ENCODE results near the gene CDC20.

Gene CDC20

DNA sequence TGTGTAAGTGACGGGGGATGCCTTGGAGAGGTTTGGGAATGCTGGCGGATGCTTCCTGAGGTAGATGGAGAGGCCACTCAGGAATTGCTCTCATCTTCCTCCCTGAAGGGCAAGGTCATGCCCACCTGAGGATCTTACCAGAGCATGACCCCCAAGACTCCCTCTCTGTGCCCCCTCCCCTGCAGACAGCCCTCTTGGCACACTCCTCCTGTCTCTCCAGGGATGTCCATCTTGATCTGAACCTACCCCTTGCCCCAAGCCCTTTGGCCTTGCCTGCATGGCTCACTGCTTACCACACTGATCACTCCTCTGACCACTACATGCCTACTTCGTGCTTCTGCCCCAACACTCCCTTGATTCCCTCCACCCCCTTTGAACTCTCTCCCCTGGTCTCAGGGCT, 39.0 kb upstream of the CDC20 start:
- Mint-ChIP-seq H3K4me3 (no peak overlapping the region), H3K27me3 (no peaks in the 10 kb centered on the region), H3K4me1 (ENCODE audit: low read depth) (no peaks in the 10 kb centered on the region), H3K36me3 (peaks cover 5% of the 10 kb centered on the region), H3K27ac (no peak overlapping the region), H3K9me3 (ENCODE audit: low read depth) (peaks cover 6% of the 10 kb centered on the region)

DNA sequence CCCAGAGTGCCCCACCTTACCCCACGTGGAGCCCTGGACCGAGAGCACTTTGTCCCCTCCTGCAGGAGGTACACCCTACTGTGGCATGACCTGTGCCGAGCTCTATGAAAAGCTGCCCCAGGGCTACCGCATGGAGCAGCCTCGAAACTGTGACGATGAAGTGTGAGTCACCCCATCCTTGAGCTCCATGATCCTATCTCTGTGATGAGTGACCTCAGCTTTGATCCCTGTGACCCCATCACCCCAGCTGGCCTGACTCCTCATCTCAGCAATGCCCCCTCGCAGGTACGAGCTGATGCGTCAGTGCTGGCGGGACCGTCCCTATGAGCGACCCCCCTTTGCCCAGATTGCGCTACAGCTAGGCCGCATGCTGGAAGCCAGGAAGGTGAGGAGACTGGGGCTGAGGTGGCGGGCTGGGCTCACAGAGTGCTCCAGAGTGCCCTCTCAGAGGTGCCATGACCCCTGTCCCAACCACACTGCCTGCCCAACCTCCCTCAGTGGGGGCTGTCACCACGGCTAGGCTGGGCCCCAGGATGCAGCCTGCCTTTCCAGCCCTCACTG, 37.4 kb upstream of the CDC20 start:
- Mint-ChIP-seq H3K4me1 (ENCODE audit: low read depth) (no peaks in the 10 kb centered on the region), H3K27ac (no peak overlapping the region), H3K4me3 (no peak overlapping the region), H3K9me3 (ENCODE audit: low read depth) (peaks cover 12% of the 10 kb centered on the region), H3K27me3 (no peaks in the 10 kb centered on the region), H3K36me3 (peaks cover 10% of the 10 kb centered on the region)

DNA sequence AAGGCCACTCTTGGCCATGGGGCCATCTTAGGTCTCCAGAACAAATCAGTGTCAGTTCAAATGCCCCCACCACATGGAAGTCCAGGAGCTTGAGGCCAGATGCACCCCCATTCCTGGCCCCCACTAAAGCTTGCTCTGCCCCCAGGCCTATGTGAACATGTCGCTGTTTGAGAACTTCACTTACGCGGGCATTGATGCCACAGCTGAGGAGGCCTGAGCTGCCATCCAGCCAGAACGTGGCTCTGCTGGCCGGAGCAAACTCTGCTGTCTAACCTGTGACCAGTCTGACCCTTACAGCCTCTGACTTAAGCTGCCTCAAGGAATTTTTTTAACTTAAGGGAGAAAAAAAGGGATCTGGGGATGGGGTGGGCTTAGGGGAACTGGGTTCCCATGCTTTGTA, 36.3 kb upstream of the CDC20 start:
- Mint-ChIP-seq H3K4me3 (no peak overlapping the region), H3K9me3 (ENCODE audit: low read depth) (peaks cover 12% of the 10 kb centered on the region), H3K27me3 (no peaks in the 10 kb centered on the region), H3K27ac (no peak overlapping the region), H3K36me3 (peaks cover 10% of the 10 kb centered on the region), H3K4me1 (ENCODE audit: low read depth) (peaks cover 7% of the 10 kb centered on the region)

DNA sequence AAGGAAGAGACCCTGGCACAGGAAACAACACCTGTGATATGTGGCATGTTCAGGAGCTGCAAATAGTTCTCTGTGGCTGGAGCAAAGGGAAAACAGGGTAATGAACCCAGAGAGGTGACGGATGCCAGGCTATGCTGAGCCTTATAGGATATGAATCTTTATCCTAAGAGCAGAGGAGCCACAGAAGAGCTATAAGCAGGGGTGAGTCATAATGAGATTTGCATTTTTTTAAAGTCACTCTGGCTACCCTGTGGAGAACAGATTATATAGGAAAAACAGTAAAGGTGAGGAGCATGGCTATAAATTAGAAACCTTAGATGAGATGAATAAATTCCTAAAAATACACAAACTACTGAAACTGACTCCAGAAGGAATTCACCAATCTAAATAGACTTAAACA, 34.0 kb upstream of the CDC20 start:
- Mint-ChIP-seq H3K4me1 (ENCODE audit: low read depth) (peaks cover 13% of the 10 kb centered on the region), H3K27ac (no peak overlapping the region), H3K27me3 (no peaks in the 10 kb centered on the region), H3K9me3 (ENCODE audit: low read depth) (peaks cover 12% of the 10 kb centered on the region), H3K4me3 (no peak overlapping the region), H3K36me3 (peaks cover 14% of the 10 kb centered on the region)

DNA sequence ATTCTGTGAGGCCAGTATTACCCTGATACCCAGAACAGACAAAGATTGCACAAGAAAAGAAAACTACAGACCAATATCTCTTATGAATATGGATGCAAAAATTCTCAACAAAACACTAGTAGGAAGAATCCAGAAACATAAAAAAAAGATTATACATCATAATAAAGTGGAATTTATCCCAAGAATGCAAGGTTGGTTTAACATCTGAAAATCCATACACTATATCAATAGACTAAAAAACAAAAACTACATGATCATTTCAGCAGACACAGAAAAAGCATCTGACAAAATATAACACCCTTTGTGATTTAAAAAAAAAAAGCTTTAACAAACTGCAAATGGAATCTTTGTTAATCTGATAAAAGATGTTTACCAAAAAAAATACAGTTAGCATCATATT, 33.4 kb upstream of the CDC20 start:
- Mint-ChIP-seq H3K9me3 (ENCODE audit: low read depth) (peaks cover 12% of the 10 kb centered on the region), H3K4me1 (ENCODE audit: low read depth) (peaks cover 17% of the 10 kb centered on the region), H3K27ac (no peak overlapping the region), H3K4me3 (no peak overlapping the region), H3K36me3 (peaks cover 14% of the 10 kb centered on the region), H3K27me3 (no peaks in the 10 kb centered on the region)

DNA sequence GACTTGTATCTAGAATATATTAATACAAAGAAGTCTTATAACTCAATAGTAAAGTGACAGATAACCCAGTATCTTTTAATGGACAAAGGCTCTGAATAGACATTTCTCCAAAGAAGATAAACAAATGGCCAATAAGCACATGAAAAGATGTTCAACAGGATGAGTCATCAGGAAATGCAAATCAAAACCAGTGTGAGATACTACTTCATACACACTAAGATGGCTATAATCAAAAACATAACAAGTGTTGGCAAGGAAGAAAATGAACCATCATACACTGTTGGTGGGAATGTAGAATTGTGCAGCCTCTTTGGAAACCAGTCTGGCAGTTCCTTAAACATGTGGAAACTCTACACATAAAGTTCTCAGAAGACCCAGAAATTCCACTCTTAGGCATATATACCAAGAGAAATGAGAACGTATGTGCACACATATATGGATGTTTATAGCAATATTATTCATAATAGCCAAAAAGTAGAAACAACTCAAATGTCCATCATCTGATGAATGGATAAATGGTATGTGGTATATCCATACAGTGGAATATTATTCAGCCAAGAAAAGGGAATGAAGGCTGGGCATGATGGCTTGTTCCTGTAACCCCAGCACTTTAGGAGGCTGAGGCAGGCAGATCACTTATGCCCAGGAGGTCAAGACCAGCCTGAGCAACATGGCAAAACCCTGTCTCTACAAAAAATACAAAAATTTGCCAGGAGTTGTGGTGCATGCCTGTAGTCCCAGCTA, 31.1 kb upstream of the CDC20 start:
- Mint-ChIP-seq H3K27ac (no peak overlapping the region), H3K27me3 (no peaks in the 10 kb centered on the region), H3K36me3 (peaks cover 14% of the 10 kb centered on the region), H3K4me1 (ENCODE audit: low read depth) (peaks cover 19% of the 10 kb centered on the region), H3K4me3 (no peak overlapping the region), H3K9me3 (ENCODE audit: low read depth) (peaks cover 12% of the 10 kb centered on the region)

DNA sequence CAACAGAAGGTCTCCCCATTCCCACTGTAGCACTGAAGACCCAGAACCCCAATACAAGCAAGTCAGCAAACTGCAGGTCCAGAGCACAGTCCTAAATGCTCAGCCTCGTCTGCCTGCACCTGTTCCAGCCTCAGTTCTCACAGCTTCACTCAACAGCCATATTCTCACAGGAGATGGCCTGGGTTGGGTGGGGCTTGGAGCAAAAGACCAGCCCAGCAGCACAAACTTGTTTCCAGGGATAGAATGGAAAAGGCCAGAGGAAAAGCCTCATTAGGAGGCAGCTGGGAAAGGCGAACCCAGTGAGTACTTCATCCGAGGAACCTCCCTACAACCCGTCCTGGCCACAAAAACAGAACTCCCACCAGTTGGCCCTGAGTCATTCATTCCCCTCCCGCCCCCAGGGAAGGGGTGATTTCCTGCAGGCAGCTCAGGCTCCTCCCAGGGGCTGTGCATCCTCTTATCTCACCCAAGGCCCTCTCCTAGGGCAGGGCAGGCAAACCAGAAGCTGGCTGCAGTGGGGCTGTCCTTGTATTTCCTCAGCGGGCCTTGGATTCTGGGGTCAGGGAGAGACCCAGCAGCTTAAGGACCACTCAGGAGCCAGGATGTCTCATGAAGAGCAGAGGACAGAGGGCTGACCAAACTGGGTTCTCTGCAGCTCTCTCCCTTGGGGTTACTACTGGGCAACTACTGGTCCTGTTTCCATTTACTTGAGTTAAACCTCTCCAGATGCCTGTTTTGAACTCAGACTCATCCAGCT, 28.6 kb upstream of the CDC20 start:
- Mint-ChIP-seq H3K4me1 (ENCODE audit: low read depth) (peaks cover 19% of the 10 kb centered on the region), H3K4me3 (no peak overlapping the region), H3K9me3 (ENCODE audit: low read depth) (peaks cover 2% of the 10 kb centered on the region), H3K36me3 (peaks cover 6% of the 10 kb centered on the region), H3K27me3 (no peaks in the 10 kb centered on the region), H3K27ac (no peak overlapping the region)

DNA sequence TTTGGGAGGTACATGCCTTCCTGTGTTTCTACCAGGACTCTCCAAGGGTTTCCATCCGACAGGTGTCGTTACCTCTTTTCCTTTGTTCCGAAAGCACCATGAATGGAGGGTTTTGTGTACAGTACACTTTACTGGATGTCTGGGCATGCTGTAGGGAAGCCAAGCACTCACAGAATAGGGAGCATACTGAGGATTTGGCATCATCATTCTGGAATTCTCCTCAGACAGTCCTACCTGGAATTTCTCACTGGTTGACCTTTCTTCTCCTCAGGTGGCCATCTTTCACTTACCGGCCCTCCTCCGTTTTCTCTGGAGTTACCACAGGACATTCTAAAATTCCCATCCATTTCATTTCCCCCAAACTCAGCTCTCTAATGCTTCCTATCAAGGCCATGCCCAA, 27.1 kb upstream of the CDC20 start:
- Mint-ChIP-seq H3K9me3 (ENCODE audit: low read depth) (no peaks in the 10 kb centered on the region), H3K36me3 (peaks cover 5% of the 10 kb centered on the region), H3K4me3 (no peak overlapping the region), H3K27ac (no peak overlapping the region), H3K4me1 (ENCODE audit: low read depth) (peaks cover 19% of the 10 kb centered on the region), H3K27me3 (no peaks in the 10 kb centered on the region)

DNA sequence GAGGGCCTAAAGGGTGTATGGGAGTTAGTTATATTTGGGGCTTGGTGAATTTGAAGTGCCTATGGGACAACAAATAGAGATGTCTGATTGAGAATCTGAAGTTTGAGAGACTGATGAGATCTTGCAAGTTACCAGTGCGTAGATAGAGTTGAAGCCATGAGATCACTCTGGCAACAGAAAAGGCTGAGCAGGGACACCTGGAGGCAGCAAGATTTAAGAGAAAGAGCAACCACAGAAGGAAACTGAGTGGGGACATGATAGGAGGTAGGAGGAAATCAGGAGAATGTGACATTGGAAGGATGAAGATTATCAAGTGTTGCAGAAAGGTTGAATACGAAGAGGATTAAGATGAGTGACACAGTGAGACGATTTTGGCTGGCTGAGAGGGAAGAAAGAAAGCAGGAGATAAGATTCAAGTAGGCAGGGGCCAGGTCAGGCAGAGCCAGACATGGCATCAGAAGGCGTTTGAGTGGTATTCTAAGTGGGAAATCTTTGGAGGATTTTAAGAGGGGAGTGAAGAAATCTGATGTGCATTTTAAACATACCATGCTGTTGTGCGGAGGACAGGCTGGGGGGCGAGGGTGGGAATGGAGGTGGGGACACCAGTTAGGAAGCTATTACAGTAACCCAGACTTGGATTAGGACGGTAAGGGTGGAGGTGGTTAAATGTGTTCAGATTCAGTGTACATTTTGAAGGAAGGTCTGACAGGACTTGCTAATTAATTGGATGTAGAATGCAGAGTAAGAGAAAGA, 24.2 kb upstream of the CDC20 start:
- H3K4me3 Mint-ChIP-seq: no peak overlapping the region
- peaks cover 6% of the 10 kb centered on the region for H3K4me1 Mint-ChIP-seq (ENCODE audit: low read depth)
- no peak overlapping the region for H3K27ac Mint-ChIP-seq
- no peaks in the 10 kb centered on the region for H3K9me3 Mint-ChIP-seq (ENCODE audit: low read depth)
- H3K36me3 Mint-ChIP-seq: no peaks in the 10 kb centered on the region
- no peaks in the 10 kb centered on the region for H3K27me3 Mint-ChIP-seq

DNA sequence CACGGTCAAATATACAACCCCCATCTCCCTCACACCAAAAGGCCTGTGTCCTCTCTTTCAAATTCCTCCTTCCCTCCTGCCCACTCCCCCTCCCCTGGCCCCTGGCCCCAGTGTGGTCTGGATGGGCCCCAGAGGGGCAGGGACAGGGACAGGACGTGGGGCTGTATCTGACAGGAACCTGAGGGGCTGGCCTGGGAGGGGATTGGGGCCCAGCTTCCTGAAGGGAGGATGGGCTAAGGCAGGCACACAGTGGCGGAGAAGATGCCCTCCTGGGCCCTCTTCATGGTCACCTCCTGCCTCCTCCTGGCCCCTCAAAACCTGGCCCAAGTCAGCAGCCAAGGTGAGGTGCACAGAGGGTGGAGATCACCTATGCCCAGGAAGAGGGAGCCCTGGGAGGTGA, 21.2 kb upstream of the CDC20 start, which contains the start of gene MPL:
Gene MPL (plus strand): TSS at position 231 of the 400 bp plus-strand sequence. CDS start 31 bp downstream, at position 262.
- Mint-ChIP-seq H3K4me3 (no peak within 1 kb of the TSS), H3K27ac (no peak within 1 kb of the TSS), H3K4me1 (ENCODE audit: low read depth) (no peaks in the 10 kb centered on the region), H3K27me3 (no peaks in the 10 kb centered on the region), H3K9me3 (ENCODE audit: low read depth) (no peaks in the 10 kb centered on the region), H3K36me3 (no peaks in the 10 kb centered on the region)

DNA sequence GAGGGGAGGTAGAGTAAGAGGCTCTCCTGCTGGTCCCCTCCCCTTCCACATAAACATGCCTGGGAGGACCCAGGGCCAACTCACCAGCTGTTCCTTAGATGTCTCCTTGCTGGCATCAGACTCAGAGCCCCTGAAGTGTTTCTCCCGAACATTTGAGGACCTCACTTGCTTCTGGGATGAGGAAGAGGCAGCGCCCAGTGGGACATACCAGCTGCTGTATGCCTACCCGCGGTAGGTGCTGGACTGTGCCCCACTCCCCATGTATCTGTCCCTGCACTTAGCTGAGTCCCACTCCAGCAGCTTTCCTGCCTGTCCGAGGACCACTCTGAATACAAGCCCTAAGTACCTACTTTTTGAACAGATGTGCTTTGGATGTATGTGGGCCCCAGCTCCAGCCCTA, 20.8 kb upstream of the CDC20 start:
- Mint-ChIP-seq H3K9me3 (ENCODE audit: low read depth) (no peaks in the 10 kb centered on the region), H3K36me3 (no peaks in the 10 kb centered on the region), H3K27ac (no peak overlapping the region)

DNA sequence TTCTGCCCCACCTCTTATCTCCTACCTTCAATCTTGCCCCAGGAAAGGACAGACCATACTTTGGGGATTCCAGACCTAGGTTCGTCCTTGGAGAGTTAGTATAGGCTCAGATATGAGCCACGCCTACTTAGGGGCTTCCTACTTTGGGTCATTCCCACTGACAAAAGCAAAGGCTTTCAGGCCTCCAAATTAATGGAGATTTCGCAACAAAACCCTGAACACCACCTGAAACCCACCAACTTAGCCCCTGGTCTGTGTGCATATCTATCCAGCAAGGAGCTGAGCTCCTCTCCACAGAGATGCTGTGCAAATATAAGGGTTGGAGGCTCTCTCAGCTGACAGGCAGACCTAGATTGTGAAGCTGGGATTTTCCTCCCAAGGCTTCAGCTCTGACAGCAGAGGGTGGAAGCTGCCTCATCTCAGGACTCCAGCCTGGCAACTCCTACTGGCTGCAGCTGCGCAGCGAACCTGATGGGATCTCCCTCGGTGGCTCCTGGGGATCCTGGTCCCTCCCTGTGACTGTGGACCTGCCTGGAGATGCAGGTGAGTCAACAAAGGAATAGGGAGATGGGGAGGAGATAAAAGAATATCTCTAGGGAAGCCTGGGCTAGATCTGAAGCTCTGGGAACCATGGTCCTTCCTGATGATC, 19.1 kb upstream of the CDC20 start:
- Mint-ChIP-seq H3K27ac (no peak overlapping the region), H3K27me3 (no peaks in the 10 kb centered on the region), H3K4me1 (ENCODE audit: low read depth) (no peaks in the 10 kb centered on the region), H3K36me3 (no peaks in the 10 kb centered on the region), H3K4me3 (no peak overlapping the region), H3K9me3 (ENCODE audit: low read depth) (no peaks in the 10 kb centered on the region)

More for the DNA sequence above, 20.8 kb upstream of the CDC20 start:
- Mint-ChIP-seq H3K27me3 (no peaks in the 10 kb centered on the region), H3K4me1 (ENCODE audit: low read depth) (no peaks in the 10 kb centered on the region), H3K4me3 (no peak overlapping the region)

DNA sequence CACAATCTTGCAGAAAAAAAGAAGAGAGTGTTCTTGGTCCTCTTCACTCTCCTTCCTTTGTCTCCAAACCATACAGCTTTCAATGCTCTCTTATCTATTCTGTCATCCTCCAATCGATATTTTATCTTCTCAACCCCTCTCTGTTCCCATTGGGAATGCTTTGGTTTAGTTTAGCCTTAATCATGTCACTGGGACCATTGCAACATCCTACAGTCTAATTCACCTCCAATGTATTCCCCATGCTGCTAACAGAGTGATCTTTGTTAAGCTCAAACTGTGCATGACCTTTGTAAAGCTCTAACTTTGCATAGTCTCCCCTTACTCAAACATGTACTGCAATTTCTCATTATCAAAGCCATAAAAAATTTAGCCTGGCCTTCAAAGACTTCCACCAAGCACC, 18.2 kb upstream of the CDC20 start:
- Mint-ChIP-seq H3K27ac (no peak overlapping the region), H3K4me3 (no peak overlapping the region), H3K9me3 (ENCODE audit: low read depth) (no peaks in the 10 kb centered on the region), H3K36me3 (no peaks in the 10 kb centered on the region), H3K4me1 (ENCODE audit: low read depth) (no peaks in the 10 kb centered on the region), H3K27me3 (no peaks in the 10 kb centered on the region)

DNA sequence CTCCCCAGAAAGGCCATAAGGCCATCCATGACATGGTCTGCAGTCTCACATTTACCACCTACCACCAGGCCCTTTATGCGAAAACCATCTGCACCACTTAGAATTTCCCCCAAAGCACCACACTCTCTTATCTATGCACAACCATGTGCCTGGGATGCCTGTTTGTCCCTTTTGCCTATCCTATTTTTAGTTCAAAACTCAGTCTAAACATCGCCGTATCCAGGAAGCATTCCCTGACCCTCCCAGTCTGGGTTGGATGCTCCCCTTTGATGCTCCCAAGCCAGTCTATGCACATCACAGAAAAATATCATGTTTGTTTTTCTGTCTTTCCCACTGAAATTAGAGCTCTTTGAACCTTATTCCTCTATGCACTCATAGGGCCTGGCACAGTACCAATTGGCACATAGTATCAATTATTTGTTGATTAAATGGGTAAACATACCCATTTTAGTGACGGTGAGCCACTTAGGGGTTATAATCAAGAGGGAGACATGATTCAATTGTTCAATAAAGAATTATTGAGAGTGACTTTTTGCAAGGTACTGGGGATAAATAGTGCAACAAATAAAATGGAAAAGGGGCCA, 14.4 kb upstream of the CDC20 start:
- H3K4me1 Mint-ChIP-seq (ENCODE audit: low read depth): no peaks in the 10 kb centered on the region
- H3K9me3 Mint-ChIP-seq (ENCODE audit: low read depth): no peaks in the 10 kb centered on the region
- H3K36me3 Mint-ChIP-seq: no peaks in the 10 kb centered on the region
- H3K27ac Mint-ChIP-seq: no peak overlapping the region
- H3K4me3 Mint-ChIP-seq: no peak overlapping the region
- H3K27me3 Mint-ChIP-seq: no peaks in the 10 kb centered on the region
